GM18517 (cell line): ENCODE measurements around the gene HIC1.
A peak's percentile ranks its signal among the peaks of the same experiment; 100 is the strongest.

Experiments used
- ATAC-seq: cut with Tn5 transposase; IDR thresholded peaks from one replicate; pipeline ENCODE4 v1.9.1; 2021; ENCODE audit warnings: mild to moderate bottlenecking, moderate library complexity; ENCODE audit not compliant: unreplicated experiment

The HIC1 gene

DNA sequence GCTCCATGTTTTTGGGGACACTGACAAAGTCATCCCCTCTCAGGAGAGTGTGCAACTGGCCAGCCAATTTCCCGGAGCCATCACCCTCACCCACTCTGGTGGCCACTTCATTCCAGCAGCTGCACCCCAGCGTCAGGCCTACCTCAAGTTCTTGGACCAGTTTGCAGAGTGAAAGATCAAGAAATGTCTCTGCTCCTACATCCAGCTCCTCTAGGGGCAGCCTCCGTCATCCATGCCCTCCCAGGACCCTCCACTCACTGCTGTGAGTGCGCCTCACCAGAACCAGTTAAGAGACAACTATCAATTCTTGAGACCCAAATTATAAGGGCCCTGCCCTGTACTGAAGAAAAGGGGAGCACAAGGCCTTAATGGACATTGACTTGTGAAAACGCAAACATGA lies 12.0 kb upstream of the HIC1 start:
- no peak for ATAC-seq

DNA sequence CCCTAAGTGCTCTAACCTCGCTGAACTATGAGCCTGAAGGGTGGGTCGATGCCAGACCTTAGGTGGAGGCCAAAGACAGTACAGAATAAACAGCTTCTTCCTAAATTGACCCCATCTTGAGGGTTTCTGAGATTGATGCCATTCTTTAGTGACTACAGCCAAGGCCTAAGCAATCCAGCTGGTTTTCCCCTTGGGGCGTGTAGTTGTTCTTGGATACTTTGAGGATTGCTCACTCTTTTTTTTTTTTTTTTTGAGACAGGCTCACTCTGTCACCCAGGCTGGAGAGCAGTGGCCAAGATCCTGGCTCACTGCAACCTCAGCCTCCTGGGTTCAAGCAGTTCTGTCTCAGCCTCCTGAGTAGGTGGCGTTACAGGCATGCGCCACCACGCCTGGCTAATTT lies 11.1 kb upstream of the HIC1 start:
- no peak for ATAC-seq

DNA sequence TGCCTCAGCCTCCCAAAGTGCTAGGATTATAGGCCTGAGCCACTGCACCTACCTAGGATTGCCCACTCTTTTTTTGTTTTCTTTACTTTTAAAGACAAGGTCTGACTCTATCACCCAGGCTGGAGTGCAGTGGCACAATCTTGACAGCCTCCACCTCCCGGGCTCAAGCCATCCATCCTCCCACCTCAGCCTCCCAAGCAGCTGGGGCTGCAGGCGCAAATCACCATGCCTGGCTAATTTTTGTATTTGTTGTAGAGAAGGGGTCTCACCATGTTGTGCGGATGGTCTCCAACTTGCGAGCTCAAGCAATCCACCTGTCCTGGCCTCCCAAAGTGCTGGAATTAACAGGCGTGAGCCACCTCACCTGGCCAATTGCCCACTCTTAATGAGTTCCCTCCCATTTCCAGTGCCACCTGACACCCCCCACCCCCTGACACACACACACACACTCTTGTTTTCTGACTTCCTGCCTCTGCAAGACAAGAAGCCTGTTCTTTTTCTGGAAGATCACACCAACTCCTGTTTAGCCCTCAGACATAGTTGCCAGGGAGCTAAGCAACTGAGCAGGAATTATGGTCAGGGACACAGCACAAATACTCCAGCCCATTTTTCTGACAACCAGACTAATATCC lies 10.5 kb upstream of the HIC1 start:
- ATAC-seq, result no peak

DNA sequence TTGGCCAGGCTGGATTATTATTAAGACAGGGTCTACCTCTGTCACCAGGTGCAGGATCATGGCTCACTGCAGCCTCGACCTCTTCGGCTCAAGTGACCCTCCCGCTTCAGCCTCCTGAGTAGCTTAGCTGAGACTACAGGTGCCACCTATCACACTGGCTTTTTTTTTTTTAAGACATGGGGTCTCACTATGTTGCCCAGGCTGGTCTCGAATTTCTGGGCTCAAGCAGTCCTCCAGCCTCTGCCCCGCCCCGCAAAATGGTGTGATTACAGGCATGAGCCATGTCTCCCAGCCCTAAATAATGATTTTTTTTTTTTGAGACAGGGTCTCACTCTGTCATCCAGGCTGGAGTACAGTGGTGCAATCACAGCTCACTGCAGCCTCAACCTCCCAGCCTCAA lies 7.3 kb upstream of the HIC1 start:
- ATAC-seq, result no peak

DNA sequence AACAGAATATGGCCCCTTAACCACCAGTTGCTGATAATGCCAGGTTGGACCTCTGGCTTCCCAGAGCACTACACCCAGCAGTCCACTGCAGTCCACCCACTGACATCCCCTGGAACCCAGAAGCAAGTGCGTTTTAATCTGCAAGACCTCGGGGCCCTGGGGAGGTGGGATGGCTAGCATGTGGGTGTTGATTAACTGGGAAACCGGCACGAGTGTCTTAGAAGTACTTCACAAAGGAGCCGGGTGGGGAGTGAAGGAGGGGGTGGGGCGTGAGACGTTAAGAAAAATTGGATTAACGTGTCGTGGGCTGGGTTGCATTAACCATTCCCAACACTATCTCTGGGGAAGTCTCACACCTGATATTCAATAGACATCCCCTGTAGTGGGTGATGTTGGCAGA lies 6.1 kb upstream of the HIC1 start:
- ATAC-seq, result no peak

DNA sequence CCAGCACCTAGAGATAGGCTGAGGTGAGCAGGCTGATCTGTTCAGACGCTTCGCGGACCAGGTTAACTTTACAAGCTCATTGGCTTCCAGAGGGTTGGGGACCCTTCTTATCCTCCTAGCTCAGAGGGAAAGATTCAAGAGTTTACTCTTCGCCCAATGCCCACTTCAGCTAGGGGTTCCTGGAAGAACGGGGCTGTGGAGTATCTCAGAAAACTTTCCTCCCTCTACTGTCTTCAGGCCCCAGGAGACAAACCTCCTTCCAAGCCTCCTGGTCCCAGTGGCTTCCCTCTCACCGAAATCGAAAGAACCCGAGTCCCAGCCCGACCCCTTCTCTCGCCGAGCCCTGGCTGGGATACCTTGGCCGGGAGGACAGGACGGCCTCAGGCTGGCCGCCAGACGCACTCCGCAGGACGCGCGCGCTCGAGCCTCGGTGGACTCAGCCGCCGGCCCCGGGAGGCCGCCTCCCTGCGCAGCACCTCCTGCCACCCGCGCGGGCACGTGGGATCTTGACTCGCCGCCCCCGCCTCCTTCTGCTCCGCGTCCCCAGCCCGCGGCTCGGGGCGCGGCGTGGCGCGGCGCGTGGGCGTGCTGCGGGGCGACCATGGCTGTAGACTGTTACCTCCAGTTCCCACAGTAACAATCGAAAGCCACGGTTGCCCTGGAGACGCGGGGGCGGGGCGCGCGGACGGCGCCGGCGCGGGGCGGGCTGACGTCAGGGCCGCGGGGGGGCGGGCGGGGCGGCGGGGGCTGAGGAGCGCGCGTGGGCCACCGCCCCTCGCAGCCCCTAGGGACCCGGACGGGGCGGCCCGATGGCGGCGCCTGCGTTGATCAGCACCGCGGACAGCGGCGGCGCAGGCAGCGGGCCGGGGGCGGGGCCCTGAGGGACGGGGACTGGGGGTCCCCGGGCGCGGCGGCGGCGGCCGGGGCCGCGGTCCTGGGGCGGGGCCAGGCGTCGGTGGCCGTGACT lies 5.3 kb upstream of the HIC1 start:
- peak; percentile 54 for ATAC-seq

DNA sequence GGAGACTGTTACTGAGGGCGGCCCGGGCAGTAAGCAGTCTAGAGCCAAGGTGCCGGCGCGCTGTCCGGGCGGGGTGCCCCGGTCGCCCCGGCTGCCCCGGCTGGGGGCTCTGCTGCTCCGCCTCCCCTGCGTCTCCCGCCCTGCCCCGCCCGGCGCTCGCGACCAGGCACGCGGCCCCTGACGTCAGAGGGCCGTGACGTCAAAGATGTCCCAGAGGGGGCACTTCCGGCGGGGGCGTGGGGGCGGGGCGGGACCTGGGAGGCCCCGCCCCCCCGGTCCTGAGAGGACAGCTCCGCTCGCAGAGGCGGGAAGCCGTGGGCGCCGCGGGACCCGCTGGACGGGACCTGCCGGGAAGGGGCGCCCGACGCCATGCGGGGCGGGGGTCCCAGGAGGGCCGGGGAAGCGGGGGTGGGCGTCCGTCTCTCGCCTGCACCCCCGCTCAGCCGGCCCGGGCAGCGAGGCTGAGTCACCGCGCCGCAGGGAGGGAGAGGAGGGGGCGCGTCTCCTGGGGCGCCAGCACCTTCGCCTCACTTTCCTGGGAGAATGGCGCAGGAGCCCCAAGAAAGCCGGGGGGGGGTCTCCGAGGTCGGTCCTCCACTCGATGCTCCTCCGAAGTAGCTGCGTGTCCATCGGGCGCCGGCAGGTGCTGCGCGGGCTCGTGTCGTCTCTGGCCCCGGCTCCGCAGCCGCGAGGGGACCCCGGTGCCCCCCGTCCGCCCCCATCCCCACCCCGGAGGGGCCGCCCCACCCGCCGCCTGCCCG lies 4.4 kb upstream of the HIC1 start:
- ATAC-seq, result peak; percentile 15

DNA sequence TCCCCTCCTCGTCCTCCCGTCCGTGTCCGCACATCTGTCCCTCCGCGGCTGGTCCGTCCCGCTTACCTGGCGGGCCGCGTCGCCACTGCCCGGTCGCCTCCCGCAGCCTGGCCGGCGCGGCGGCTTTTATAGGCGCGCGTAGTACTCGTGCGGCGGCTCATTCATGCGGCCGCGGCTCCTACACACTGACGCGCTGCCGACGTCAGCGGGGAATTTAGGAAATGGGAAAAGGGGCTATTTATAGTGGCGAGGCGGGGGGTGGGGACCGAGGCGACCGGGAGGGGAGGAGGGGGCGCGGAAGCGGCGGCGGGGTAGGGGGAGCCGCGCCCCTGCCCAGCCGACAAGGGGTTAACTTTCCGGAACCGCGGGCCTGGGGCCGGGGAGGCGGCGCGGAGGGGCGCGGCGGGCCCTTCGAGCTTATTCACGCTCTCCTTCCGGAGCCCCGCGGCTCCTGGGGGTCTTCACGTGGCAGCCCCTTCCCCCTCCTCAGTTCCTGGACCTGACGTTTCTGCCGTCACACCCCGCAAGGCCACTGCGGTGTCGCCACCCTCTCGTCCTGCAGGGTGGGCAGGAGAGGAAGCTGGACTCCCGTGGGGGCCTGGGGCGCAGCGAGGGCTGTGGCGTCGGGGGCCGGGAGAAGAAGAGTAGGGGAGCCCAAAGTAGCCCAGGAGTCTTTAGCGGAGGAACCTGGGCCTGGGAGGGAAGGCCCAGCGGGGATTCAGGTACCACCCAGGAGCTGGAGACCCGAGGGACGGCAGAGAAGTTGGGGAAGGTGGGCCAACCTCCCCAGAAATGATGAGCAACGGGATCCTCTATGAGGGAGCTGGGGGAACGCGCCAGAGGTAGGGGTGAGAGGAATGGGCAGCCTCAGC lies 3.6 kb upstream of the HIC1 start:
- no peak for ATAC-seq

DNA sequence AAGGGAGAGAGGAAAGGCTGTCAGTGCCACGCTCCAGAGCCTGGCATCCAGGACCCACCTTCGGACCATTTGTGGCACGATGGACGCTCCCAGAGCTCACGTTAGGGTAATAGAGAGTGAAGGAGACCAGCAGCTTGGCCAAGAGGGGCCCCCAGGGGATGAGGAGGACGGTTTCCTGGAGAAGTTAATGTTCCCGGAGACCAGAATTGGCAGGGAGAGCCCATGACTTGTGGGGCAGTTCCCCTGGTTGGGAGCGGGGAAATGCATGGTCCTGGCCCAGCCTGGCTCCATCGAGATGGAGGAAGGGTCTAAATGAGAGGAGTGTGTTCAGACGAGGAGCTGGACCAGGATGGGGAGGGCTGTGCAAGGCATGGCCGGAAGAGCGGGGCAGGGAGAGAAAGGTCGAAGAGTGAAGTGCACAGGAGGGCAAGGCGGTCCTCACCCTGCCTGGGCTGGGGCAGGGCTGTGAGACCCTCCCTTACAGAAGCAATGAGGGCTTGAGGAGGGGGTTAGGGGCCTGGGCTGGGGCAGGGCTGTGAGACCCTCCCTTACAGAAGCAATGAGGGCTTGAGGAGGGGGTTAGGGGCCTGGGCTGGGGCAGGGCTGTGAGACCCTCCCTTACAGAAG lies 2.9 kb upstream of the HIC1 start:
- ATAC-seq, result no peak

DNA sequence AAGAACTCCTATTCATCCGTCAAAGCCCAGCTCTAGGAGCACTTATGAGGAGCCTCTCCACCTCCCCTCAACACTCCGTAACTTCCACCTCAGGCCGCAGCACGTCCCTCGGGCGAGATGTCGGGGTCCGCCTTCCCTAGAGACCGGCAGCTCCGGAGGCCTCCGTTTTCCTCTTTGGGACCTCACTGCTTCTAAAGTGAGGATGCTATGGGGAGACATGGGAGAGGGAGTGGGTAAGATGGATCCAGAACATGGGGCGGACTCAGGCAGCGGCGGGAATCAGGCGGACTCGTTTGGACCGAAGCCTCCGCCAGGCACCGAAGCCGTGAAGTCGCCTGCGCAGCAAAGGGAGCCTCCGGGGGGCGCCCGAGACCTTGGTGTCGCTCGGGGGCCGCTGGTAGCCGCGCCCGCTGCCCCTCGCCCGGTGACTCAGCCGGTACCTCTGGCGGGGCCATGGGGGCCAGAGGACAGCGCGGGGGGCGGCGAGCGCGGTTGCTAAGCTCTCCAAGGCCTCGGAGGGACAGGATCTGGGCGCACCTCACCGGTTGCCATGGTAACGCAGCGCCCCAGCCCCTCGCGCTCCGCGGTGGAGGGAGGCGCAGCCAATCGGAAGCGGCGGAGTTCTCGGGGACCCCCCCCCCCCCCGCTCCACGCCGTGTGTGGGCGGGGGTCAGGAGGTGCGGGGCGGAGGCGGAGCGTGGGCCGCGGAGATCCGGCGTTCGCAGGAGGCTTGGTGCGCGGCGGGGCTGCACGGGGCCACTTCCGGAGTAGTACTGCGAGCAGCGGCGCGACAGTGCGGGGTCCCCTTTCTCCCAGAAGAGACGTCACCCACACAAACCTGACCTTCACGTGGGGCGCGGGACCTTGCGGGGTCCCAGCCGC lies 1.3 kb upstream of the HIC1 start:
- ATAC-seq, result no peak

DNA sequence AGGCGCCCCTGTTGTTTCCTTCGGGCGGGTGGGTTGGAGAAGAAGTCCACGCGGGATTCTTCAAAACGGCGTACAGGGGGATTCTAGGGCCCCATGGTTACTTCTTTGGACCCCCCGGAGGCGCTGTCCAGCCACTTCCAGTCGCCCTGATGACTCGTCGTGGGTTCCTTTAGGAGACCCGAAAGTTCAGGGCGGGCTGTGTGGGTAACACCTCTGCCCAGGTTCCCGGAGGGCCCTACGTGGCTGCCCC lies 716 bp upstream of the HIC1 start:
- no peak for ATAC-seq

DNA sequence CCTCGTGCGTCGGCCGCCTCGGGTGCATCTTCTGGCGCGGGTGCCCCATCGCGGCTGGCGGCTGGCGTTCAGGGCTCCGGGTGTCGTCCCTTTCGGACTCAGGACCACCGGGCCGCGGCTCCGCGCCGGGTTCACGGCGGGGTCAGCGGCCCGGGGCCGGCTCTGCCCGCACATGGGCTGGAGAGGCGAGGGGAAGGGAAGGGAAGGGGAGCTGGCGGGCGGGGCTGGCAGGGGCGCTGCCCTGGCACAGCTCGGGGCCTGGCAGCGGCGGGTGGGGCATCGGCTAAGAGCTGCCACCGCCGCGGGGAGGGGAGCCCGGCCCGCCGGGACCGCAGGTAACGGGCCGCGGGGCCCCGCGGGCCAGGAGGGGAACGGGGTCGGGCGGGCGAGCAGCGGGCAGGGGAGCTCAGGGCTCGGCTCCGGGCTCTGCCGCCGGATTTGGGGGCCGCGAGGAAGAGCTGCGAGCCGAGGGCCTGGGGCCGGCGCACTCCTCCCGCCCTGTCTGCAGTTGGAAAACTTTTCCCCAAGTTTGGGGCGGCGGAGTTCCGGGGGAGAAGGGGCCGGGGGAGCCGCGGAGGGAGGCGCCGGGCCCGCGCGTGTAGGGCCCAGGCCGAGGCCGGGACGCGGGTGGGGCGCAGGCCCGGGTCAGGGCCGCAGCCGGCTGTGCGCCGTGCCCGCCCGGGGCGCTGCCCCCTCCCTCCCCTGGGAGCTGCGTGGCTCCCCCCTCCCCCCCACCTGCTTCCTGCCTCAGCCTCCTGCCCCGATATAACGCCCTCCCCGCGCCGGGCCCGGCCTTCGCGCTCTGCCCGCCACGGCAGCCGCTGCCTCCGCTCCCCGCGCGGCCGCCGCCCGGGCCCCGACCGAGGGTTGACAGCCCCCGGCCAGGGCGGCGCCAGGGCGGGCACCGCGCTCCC lies 646 bp downstream of the HIC1 start:
- ATAC-seq, result no peak

DNA sequence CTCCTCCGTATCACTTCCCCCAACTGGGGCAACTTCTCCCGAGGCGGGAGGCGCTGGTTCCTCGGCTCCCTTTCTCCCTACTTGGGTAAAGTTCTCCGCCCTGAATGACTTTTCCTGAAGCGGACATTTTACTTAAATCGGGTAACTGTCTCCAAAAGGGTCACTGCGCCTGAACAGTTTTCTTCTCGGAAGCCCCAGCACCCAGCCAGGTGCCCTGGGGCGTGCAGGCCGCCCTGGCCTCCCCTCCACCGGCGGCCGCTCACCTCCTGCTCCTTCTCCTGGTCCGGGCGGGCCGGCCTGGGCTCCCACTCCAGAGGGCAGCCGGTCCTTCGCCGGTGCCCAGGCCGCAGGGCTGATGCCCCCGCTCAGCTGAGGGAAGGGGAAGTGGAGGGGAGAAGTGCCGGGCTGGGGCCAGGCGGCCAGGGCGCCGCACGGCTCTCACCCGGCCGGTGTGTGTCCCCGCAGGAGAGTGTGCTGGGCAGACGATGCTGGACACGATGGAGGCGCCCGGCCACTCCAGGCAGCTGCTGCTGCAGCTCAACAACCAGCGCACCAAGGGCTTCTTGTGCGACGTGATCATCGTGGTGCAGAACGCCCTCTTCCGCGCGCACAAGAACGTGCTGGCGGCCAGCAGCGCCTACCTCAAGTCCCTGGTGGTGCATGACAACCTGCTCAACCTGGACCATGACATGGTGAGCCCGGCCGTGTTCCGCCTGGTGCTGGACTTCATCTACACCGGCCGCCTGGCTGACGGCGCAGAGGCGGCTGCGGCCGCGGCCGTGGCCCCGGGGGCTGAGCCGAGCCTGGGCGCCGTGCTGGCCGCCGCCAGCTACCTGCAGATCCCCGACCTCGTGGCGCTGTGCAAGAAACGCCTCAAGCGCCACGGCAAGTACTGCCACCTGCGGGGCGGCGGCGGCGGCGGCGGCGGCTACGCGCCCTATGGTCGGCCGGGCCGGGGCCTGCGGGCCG lies 1.6 kb downstream of the HIC1 start:
- ATAC-seq, result no peak

DNA sequence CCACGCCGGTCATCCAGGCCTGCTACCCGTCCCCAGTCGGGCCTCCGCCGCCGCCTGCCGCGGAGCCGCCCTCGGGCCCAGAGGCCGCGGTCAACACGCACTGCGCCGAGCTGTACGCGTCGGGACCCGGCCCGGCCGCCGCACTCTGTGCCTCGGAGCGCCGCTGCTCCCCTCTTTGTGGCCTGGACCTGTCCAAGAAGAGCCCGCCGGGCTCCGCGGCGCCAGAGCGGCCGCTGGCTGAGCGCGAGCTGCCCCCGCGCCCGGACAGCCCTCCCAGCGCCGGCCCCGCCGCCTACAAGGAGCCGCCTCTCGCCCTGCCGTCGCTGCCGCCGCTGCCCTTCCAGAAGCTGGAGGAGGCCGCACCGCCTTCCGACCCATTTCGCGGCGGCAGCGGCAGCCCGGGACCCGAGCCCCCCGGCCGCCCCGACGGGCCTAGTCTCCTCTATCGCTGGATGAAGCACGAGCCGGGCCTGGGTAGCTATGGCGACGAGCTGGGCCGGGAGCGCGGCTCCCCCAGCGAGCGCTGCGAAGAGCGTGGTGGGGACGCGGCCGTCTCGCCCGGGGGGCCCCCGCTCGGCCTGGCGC lies 2.4 kb downstream of the HIC1 start:
- ATAC-seq, result no peak

DNA sequence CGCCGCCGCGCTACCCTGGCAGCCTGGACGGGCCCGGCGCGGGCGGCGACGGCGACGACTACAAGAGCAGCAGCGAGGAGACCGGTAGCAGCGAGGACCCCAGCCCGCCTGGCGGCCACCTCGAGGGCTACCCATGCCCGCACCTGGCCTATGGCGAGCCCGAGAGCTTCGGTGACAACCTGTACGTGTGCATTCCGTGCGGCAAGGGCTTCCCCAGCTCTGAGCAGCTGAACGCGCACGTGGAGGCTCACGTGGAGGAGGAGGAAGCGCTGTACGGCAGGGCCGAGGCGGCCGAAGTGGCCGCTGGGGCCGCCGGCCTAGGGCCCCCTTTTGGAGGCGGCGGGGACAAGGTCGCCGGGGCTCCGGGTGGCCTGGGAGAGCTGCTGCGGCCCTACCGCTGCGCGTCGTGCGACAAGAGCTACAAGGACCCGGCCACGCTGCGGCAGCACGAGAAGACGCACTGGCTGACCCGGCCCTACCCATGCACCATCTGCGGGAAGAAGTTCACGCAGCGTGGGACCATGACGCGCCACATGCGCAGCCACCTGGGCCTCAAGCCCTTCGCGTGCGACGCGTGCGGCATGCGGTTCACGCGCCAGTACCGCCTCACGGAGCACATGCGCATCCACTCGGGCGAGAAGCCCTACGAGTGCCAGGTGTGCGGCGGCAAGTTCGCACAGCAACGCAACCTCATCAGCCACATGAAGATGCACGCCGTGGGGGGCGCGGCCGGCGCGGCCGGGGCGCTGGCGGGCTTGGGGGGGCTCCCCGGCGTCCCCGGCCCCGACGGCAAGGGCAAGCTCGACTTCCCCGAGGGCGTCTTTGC lies 3.1 kb downstream of the HIC1 start:
- no peak for ATAC-seq
